ENCODE data around the gene HYAL3. TPM values are rescaled to one million over a fixed set of nuclear protein-coding genes. Genes with fewer than 3 reads are reported as not detected.
"Not testable (repeated sequence)": the region's sequence is repeated elsewhere in the genome, so short reads cannot be mapped to it uniquely, and the experiment has no call there.

Gene HYAL3
- total and polyA plus RNA-seq, 7 donors, result 0.60 to 8.3 (median 3.3) TPM

- Histone ChIP-seq H3K36me3 (peaks cover 0 to 5% (median 1%) of the 10 kb centered on the region in 4 donors), H3K27ac (peak overlapping the region; percentile 76 to 91 (median 85)), H3K4me3 (peak overlapping the region; percentile 24 to 52 (median 44)), H3K9me3 (no peaks in the 10 kb centered on the region), H3K27me3 (no peaks in the 10 kb centered on the region), H3K4me1 (peaks cover 0 to 99% (median 89%) of the 10 kb centered on the region in 4 donors)
- peak; percentile 95 for DNase-seq
- peak in 2 of 4 donors; percentile 34 to 43 for TF ChIP-seq POLR2AphosphoS5 (IDR thresholded peaks at IDR 0.05)
- TF ChIP-seq CTCF (IDR thresholded peaks at IDR 0.05), result peak; percentile 94 to 99 (median 98)
- no peak for TF ChIP-seq EP300 (IDR thresholded peaks at IDR 0.05)
- no peak for TF ChIP-seq POLR2A (IDR thresholded peaks at IDR 0.05)
- WGBS, 2 donors, result 0 to 1% methylated on average over 25 of the region's 25 CpGs
- intact Hi-C loops (cut with DNase I), result loop anchor here (1.0 to 2.0 kb wide), 2 partner anchors 19 to 53 kb away; no protein-coding TSS in a partner anchor
These were observed 53.2 kb downstream of the HYAL3 start for GRCh38 chr3:50245831-50246516.

GRCh38 chr3:50245251-50245745, 53.9 kb downstream of the HYAL3 start:
- DNase-seq, result no peak
- TF ChIP-seq CTCF (IDR thresholded peaks at IDR 0.05) (no peak), EP300 (IDR thresholded peaks at IDR 0.05) (no peak), POLR2AphosphoS5 (IDR thresholded peaks at IDR 0.05) (no peak), POLR2A (IDR thresholded peaks at IDR 0.05) (no peak)
- Histone ChIP-seq H3K9me3 (no peaks in the 10 kb centered on the region), H3K4me3 (peak overlapping the region in 2 of 4 donors; percentile 45 to 52), H3K36me3 (peaks cover 0 to 2% (median 0%) of the 10 kb centered on the region in 4 donors), H3K27me3 (no peaks in the 10 kb centered on the region), H3K27ac (peak overlapping the region; percentile 76 to 91 (median 85)), H3K4me1 (peaks cover 0 to 99% (median 92%) of the 10 kb centered on the region in 4 donors)
- intact Hi-C loops (cut with DNase I), result no loop called here
- WGBS, 2 donors, result 76 to 82% methylated on average over 16 of the region's 16 CpGs

- H3K36me3 ChIP-seq; DNase-seq; H3K9me3 ChIP-seq; H3K27me3 ChIP-seq; H3K4me3 ChIP-seq; intact Hi-C loops (cut with DNase I): not testable (repeated sequence)
- H3K4me1 ChIP-seq, result peaks cover 0 to 99% (median 94%) of the 10 kb centered on the region in 4 donors
- H3K27ac ChIP-seq, result peak overlapping the region; percentile 76 to 91 (median 85)
- 88 to 89% methylated on average over 6 of the region's 6 CpGs for WGBS, 2 donors
These were observed 54.4 kb downstream of the HYAL3 start for GRCh38 chr3:50244813-50245212.

GRCh38 chr3:50243543-50243895, 55.7 kb downstream of the HYAL3 start:
- H3K4me1 ChIP-seq, result peaks cover 0 to 99% (median 95%) of the 10 kb centered on the region in 4 donors
- DNase-seq, result no peak
- H3K27ac ChIP-seq, result peak overlapping the region; percentile 87 to 94 (median 90)
- H3K27me3 ChIP-seq, result no peaks in the 10 kb centered on the region
- 88 to 95% methylated on average over 4 of the region's 4 CpGs for WGBS, 2 donors
- no peaks in the 10 kb centered on the region for H3K36me3 ChIP-seq
- H3K4me3 ChIP-seq, result no peak overlapping the region
- H3K9me3 ChIP-seq, result no peaks in the 10 kb centered on the region
- no peak for TF ChIP-seq POLR2A (IDR thresholded peaks at IDR 0.05)
- TF ChIP-seq POLR2AphosphoS5 (IDR thresholded peaks at IDR 0.05), result no peak
- no peak for TF ChIP-seq EP300 (IDR thresholded peaks at IDR 0.05)
- no peak for TF ChIP-seq CTCF (IDR thresholded peaks at IDR 0.05)
- intact Hi-C loops (cut with DNase I), result no loop called here

GRCh38 chr3:50242851-50243542, 56.2 kb downstream of the HYAL3 start:
- 35 to 57% methylated on average over 14 of the region's 14 CpGs for WGBS, 2 donors
- DNase-seq, result peak; percentile 84

More at GRCh38 chr3:50242851-50243542, 56.2 kb downstream of the HYAL3 start:
- no peaks in the 10 kb centered on the region for H3K36me3 ChIP-seq
- no peak for TF ChIP-seq POLR2AphosphoS5 (IDR thresholded peaks at IDR 0.05)
- TF ChIP-seq EP300 (IDR thresholded peaks at IDR 0.05), result no peak
- no peak for TF ChIP-seq POLR2A (IDR thresholded peaks at IDR 0.05)
- TF ChIP-seq CTCF (IDR thresholded peaks at IDR 0.05), result no peak
- no peaks in the 10 kb centered on the region for H3K9me3 ChIP-seq
- intact Hi-C loops (cut with DNase I), result no loop called here
- H3K4me1 ChIP-seq, result peaks cover 0 to 99% (median 96%) of the 10 kb centered on the region in 4 donors
- no peaks in the 10 kb centered on the region for H3K27me3 ChIP-seq
- peak overlapping the region; percentile 87 to 94 (median 90) for H3K27ac ChIP-seq
- no peak overlapping the region for H3K4me3 ChIP-seq

All from sigmoid colon (tissue), 7 donors.